NCI-H1048 (cell line): Measurements from ENCODE around the gene RAB10.
"Not testable (repeated sequence)": the region's sequence is repeated elsewhere in the genome, so short reads cannot be mapped to it uniquely, and the experiment has no call there.

Experiments
- DNase-seq: peaks from one replicate; lab custom pipeline; 2025; lab: John Stamatoyannopoulos, UW

The RAB10 gene

GRCh38 chr2:26033818-26034636, at the start of gene RAB10:
Gene RAB10 (plus strand): TSS chr2:26034084. CDS start chr2:26034609, 525 bp downstream.
- peak; percentile 94 for DNase-seq

- DNase-seq = no peak
Measured at GRCh38 chr2:25988134-25988533, 45.8 kb upstream of the RAB10 start.

GRCh38 chr2:25989154-25989553, 44.7 kb upstream of the RAB10 start:
- DNase-seq = no peak

- no peak for DNase-seq
Measured at GRCh38 chr2:25991965-25992364, 41.9 kb upstream of the RAB10 start.

- DNase-seq = no peak
Measured at GRCh38 chr2:25992556-25992955, 41.3 kb upstream of the RAB10 start.

- no peak for DNase-seq
Measured at GRCh38 chr2:25993049-25993448, 40.8 kb upstream of the RAB10 start.

- no peak for DNase-seq
Measured at GRCh38 chr2:25994509-25994908, 39.4 kb upstream of the RAB10 start.

GRCh38 chr2:25996844-25997243, 37.0 kb upstream of the RAB10 start:
- no peak for DNase-seq

- DNase-seq = not testable (repeated sequence)
Measured at GRCh38 chr2:25998816-25999383, 35.0 kb upstream of the RAB10 start.

- not testable (repeated sequence) for DNase-seq
Measured at GRCh38 chr2:25999406-25999805, 34.5 kb upstream of the RAB10 start.

GRCh38 chr2:26000561-26001082, 33.3 kb upstream of the RAB10 start:
- DNase-seq = no peak

GRCh38 chr2:26001743-26002351, 32.0 kb upstream of the RAB10 start:
- DNase-seq = no peak

- no peak for DNase-seq
Measured at GRCh38 chr2:26002632-26003310, 31.1 kb upstream of the RAB10 start.

- no peak for DNase-seq
Measured at GRCh38 chr2:26008095-26008494, 25.8 kb upstream of the RAB10 start.

GRCh38 chr2:26008851-26009566, 24.9 kb upstream of the RAB10 start:
- no peak for DNase-seq

- no peak for DNase-seq
Measured at GRCh38 chr2:26009567-26009963, 24.3 kb upstream of the RAB10 start.

- DNase-seq = no peak
Measured at GRCh38 chr2:26010943-26011342, 22.9 kb upstream of the RAB10 start.

- DNase-seq = no peak
Measured at GRCh38 chr2:26011609-26011989, 22.3 kb upstream of the RAB10 start.

GRCh38 chr2:26011990-26012856, 21.7 kb upstream of the RAB10 start:
- no peak for DNase-seq

- DNase-seq = no peak
Measured at GRCh38 chr2:26013668-26014067, 20.2 kb upstream of the RAB10 start.
